Mucosa of descending colon (tissue), 3 donors: ENCODE results near the gene REG3A. TPM values are rescaled to one million over a fixed set of nuclear protein-coding genes. Genes with fewer than 3 reads are reported as not detected.

Experiments
- ATAC-seq: fragments of 200-7000 bp; cut with Tn5 transposase; one replicate; pipeline ENCODE4 v1.9.1; 2020; ENCODE audit warnings: mild to moderate bottlenecking, moderate library complexity
- DNase-seq, 3 donors: peaks; one replicate each; pipeline ENCODE4 v3.0.0-alpha.2; 2020
- H3K36me3 ChIP-seq: fragments of 200-600 bp; one replicate; pipeline ENCODE4 v1.8.0; 2021; ENCODE audit warnings: low read depth, mild to moderate bottlenecking
- H3K4me1 ChIP-seq: fragments of 200-600 bp; one replicate; pipeline ENCODE4 v1.8.0; 2021; ENCODE audit warnings: low read depth, mild to moderate bottlenecking
- H3K4me3 ChIP-seq: fragments of 200-600 bp; one replicate; pipeline ENCODE4 v1.8.0; 2021; ENCODE audit warnings: mild to moderate bottlenecking
- H3K9me3 ChIP-seq: fragments of 200-600 bp; one replicate; pipeline ENCODE4 v1.8.0; 2021; ENCODE audit warnings: mild to moderate bottlenecking
- intact Hi-C, 2 donors: fragments of 100-400 bp; cut with DNase I in 1 of 2; cut with micrococcal nuclease in 1 of 2; formaldehyde crosslinking; loops; one replicate each; pipeline versions ENCODE4 v1.11.0 to v1.11.1; 2022; cut with DNase I, micrococcal nuclease
- total RNA-seq, 3 donors: library from RNA; stranded (reverse); fragmentation: NEBNext Ultra II Directional in 2 of 3; extraction: Animal tissue kit (Norgen Biotek cat#: 25700) in 2 of 3; gene quantifications; one replicate each; pipeline versions ENCODE4 v1.2.1 to v1.2.4, GENCODE V29; 2021 to 2023
- TF ChIP-seq, protein P1 (sequence below): fragments of 200-600 bp; IDR thresholded peaks from one replicate; pipeline ENCODE4 v1.8.0; 2022; ENCODE audit warnings: antibody characterized with exemption, mild to moderate bottlenecking
- donor health status: DM: no; HTN: no; CAD: no; lungs with moderate emphysema.
- donor health status: DM: no; HTN: no; CAD: no.
- donor health status: DM: no; HTN: yes; CAD: no.

Gene REG3A
- total RNA-seq, 3 donors from 2014 or later, result not detected

DNA sequence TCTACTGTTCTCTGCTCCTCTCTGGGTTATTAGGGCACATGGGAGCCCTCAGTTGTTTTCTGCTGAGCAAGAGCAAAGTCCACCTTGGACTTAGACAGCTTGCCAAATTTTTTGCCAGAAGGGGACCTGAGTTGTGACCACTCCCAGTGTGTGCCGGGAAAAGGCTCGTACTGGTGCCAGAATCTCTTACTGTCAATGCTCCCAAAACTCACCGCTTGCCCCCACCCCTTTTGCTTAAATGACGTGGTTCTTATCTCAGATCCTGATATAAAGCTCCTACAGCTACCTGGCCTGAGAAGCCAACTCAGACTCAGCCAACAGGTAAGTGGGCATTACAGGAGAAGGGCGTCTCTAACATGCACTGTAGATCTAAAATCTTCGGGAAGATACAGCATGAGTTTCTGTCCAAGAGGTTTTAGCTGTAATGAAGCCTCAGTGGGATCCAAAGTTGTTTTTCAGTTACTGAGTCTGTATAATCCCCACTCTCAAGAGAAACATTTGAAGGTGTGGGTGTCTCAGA, 39.3 kb downstream of the REG3A start, which contains the start of gene REG1A:
REG1A (plus strand) TSS at position 295 of the 520 bp plus-strand sequence. CDS start 374 bp downstream, outside the sequence.
- Histone ChIP-seq H3K4me1 (peaks cover 3% of the 10 kb centered on the region), H3K4me3 (no peak within 1 kb of the TSS), H3K36me3 (no peaks in the 10 kb centered on the region), H3K9me3 (no peaks in the 10 kb centered on the region)
- TF ChIP-seq, protein P1, sequence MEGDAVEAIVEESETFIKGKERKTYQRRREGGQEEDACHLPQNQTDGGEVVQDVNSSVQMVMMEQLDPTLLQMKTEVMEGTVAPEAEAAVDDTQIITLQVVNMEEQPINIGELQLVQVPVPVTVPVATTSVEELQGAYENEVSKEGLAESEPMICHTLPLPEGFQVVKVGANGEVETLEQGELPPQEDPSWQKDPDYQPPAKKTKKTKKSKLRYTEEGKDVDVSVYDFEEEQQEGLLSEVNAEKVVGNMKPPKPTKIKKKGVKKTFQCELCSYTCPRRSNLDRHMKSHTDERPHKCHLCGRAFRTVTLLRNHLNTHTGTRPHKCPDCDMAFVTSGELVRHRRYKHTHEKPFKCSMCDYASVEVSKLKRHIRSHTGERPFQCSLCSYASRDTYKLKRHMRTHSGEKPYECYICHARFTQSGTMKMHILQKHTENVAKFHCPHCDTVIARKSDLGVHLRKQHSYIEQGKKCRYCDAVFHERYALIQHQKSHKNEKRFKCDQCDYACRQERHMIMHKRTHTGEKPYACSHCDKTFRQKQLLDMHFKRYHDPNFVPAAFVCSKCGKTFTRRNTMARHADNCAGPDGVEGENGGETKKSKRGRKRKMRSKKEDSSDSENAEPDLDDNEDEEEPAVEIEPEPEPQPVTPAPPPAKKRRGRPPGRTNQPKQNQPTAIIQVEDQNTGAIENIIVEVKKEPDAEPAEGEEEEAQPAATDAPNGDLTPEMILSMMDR, result no peak
- peak; percentile 54 for ATAC-seq
- intact Hi-C loops, result no loop called here
- DNase-seq, result no peak

DNA sequence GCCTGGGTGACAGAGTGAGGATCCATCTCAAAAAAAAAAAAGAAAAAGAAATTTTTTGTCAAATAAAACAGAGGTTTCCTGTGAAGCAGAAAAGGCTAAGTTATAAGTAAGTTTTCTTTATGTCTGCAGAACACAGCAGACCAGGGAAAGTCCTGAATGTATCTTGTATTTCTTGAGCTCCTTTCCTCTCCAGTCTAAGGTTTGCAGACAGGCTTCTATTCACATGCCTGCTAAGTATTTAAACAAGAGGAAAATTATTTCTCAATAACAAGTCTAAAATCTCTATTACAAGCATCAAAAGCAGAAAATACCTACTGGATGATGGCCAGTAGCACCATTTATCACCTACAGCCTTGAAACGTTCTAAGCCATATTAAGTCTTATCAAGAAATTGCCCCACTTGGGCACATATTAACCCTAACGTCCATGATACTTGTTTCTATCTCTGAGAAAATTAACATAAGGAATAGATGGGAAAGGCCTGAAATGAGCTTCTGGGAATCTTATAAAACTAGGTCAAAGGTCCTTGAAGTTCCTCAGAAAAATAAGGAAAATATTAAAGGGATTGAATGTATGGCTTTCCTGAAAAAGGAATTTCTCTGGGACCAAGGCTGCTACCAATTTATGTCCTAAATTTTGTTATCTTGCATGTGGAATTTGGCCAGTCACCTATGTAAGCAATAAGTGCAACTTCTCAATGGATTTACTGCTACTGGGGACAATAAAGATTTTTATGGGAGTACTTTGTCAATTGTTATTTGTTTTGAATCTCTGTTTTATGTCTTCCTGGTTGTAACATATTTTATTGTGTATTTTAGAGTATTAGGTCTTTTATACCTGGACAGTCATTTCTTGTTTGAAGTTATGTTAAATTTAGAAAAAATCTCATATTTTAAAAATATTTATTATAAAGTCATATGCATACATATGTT, 42.3 kb downstream of the REG3A start:
- intact Hi-C loops, result no loop called here
- H3K4me3 ChIP-seq, result no peak overlapping the region
- H3K4me1 ChIP-seq, result peaks cover 3% of the 10 kb centered on the region
- H3K9me3 ChIP-seq, result no peaks in the 10 kb centered on the region
- no peak for DNase-seq
- peak; percentile 47 for ATAC-seq
- no peaks in the 10 kb centered on the region for H3K36me3 ChIP-seq
- TF ChIP-seq, protein P1, result no peak

DNA sequence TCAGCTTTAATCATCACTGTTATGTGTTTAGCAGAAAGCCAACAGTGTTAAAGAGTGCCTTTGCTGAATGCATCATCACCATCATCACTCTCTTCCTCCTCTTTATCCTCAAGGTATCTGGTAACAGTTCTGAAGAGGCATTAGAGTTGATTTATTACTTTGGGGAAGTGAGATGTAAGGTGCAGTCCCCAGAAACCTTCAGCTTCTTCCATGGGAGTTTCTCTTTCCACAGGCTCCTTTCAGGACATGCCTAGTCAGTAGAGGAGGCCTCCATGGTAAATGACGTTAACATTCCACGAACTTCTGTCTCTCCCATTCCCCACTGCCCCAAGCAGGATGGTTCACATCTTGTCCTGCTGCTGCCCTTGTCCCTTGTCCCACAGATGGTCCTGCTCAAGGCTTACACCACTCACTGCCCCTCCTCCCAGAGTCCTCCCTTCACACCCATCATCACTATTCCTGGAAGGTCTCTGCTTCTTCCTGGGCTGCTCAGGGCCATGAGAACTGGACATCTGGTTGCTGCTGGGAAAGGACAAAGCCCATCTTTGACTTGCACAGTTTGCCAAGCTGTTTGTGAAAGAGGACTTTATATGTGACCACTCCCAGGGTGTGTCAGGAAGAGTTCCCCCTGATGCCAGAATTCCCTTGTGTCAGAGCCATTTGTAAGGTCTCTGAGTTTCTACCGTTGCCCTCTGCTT, 44.6 kb downstream of the REG3A start:
- no peaks in the 10 kb centered on the region for H3K36me3 ChIP-seq
- H3K4me1 ChIP-seq, result peaks cover 3% of the 10 kb centered on the region
- H3K9me3 ChIP-seq, result no peaks in the 10 kb centered on the region
- H3K4me3 ChIP-seq, result no peak overlapping the region
- TF ChIP-seq, protein P1, result no peak
- ATAC-seq (peak; percentile 79), DNase-seq (peak in 1 of 3 donors; percentile 14)
- intact Hi-C loops, result no loop called here

DNA sequence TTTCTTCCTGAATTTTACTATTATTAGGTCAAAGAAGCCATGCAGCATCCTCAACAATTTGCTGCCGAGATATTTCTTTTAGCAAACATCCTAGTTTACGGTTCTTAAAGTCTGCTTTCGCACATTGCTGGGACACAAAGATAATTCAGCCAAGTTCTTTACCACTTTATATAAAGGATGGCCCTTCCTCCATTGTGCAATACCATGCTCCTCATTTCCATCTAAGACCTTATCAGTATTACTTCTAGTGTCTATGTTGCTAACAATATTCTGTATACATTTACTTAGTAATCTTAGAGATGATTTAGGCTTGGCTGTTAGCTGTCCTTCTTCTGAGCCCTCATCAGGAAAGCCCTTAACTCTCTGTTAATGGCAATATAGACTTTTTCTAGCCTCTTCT, 47.3 kb downstream of the REG3A start:
- Histone ChIP-seq H3K4me3 (no peak overlapping the region), H3K36me3 (no peaks in the 10 kb centered on the region), H3K9me3 (no peaks in the 10 kb centered on the region), H3K4me1 (peaks cover under 1% of the 10 kb centered on the region)
- TF ChIP-seq, protein P1, result no peak
- DNase-seq (no peak), ATAC-seq (no peak)
- intact Hi-C loops, result no loop called here

Other genes with a start within 250 kb of the REG3A start
- gene REG3G, start 134.1 kb downstream of the REG3A start, total RNA-seq, result not detected
- 100 to 1,000 TPM in 1 of 3 donors, 1 to 10 TPM in 1, not detected in 1; 1.2 to 395 TPM for gene REG1B, start 71.8 kb downstream of the REG3A start, total RNA-seq
- 100 to 1,000 TPM in 1 of 3 donors, under 1 TPM in 1, not detected in 1; 0.89 to 885 TPM for gene REG1A, start 39.3 kb downstream of the REG3A start, total RNA-seq